CD4-positive, alpha-beta memory T cell (primary cell): ENCODE measurements around the gene PPP1R7. TPM values are rescaled to one million over a fixed set of nuclear protein-coding genes. Genes with fewer than 3 reads are reported as not detected.
A peak's percentile ranks its signal among the peaks of the same experiment; 100 is the strongest.

ENCODE experiments used
- CTCF ChIA-PET: fragments of 350-600 bp; sonication (Branson Sonifier 250); formaldehyde crosslinking; loops from one replicate; lab custom pipeline; 2021; ENCODE audit warnings: inconsistent platforms; ENCODE audit not compliant: partially characterized antibody; lab: Charles Lee
- POLR2A ChIA-PET: fragments of 350-600 bp; sonication (Branson Sonifier 250); formaldehyde crosslinking; loops from one replicate; lab custom pipeline; 2021; ENCODE audit not compliant: partially characterized antibody; lab: Charles Lee
- DNase-seq, 5 donors: peaks; one replicate each; pipeline versions ENCODE4 v3.0.0 to v3.0.0-alpha.2; 2020 to 2022; ENCODE audit warnings: mixed read lengths in 1 of 5
- H3K27ac ChIP-seq: one replicate; pipeline ENCODE4 v1.7.0; 2013; ENCODE audit warnings: low read depth, low read length
- H3K27me3 ChIP-seq: 2 replicates; pipeline ENCODE4 v1.7.0; 2013; ENCODE audit warnings: mild to moderate bottlenecking, low read length, moderate library complexity; ENCODE audit not compliant: insufficient read depth
- H3K36me3 ChIP-seq: 2 replicates; pipeline ENCODE4 v1.7.0; 2013; ENCODE audit warnings: mild to moderate bottlenecking, low read length, moderate library complexity; ENCODE audit not compliant: insufficient read depth
- H3K4me1 ChIP-seq: 2 replicates; pipeline ENCODE4 v1.7.0; 2013; ENCODE audit warnings: mild to moderate bottlenecking, low read length, moderate library complexity; ENCODE audit not compliant: insufficient read depth
- H3K4me3 ChIP-seq, 2 donors: one replicate each; pipeline ENCODE4 v1.7.0; 2013; ENCODE audit warnings: low read length in 2 of 2, mild to moderate bottlenecking in 1 of 2
- H3K9me3 ChIP-seq, 2 donors: one replicate each; pipeline ENCODE4 v1.7.0; 2013; ENCODE audit warnings: low read length in 2 of 2, control low read depth in 1 of 2; ENCODE audit not compliant: control insufficient read depth in 1 of 2
- H3K27ac Mint-ChIP-seq, 7 donors: one replicate each; pipeline ENCODE4 v1.8.0; 2020 to 2021; ENCODE audit warnings: mixed read lengths in 7 of 7, mild to moderate bottlenecking in 6 of 7, inconsistent platforms in 3 of 7, moderate library complexity in 3 of 7
- H3K27me3 Mint-ChIP-seq, 2 donors: one replicate each; pipeline ENCODE4 v1.8.0; 2020 to 2021; ENCODE audit warnings: mixed read lengths in 2 of 2
- H3K36me3 Mint-ChIP-seq, 2 donors: one replicate each; pipeline ENCODE4 v1.8.0; 2020 to 2021; ENCODE audit warnings: mixed read lengths in 2 of 2, inconsistent platforms in 1 of 2, mild to moderate bottlenecking in 1 of 2
- H3K4me1 Mint-ChIP-seq, 4 donors: one replicate each; pipeline ENCODE4 v1.8.0; 2020 to 2021; ENCODE audit warnings: mixed read lengths in 4 of 4, mild to moderate bottlenecking in 1 of 4
- H3K4me3 Mint-ChIP-seq, 8 donors: one replicate each; pipeline ENCODE4 v1.8.0; 2020 to 2021; ENCODE audit warnings: mixed read lengths in 8 of 8, mild to moderate bottlenecking in 7 of 8, moderate library complexity in 6 of 8, inconsistent platforms in 3 of 8
- H3K9me3 Mint-ChIP-seq, 8 donors: one replicate each; pipeline ENCODE4 v1.8.0; 2020 to 2021; ENCODE audit warnings: mixed read lengths in 8 of 8, mild to moderate bottlenecking in 5 of 8, inconsistent platforms in 3 of 8, moderate library complexity in 1 of 8
- intact Hi-C: fragments of 100-400 bp; cut with micrococcal nuclease; formaldehyde crosslinking; loops from one replicate; pipeline ENCODE4 v1.15.1; 2023
- polyA plus RNA-seq, 2 donors: library from polyadenylated mRNA; unstranded; fragments of 300-500 nt; fragmentation: Illumina TruSeq; gene quantifications; one replicate each; pipeline ENCODE4 v1.2.3, GENCODE V29; 2021
- total RNA-seq, 2 experiments: library from RNA; stranded (reverse); gene quantifications; one replicate each; pipeline ENCODE4 v1.2.3, GENCODE V29; 2021

PPP1R7 gene
- total and polyA plus RNA-seq, 4 experiments from 2014 or later = 61.3 to 119 (median 91.6) TPM

- H3K4me3 ChIP-seq = no peak overlapping the region
- CTCF ChIA-PET = no interaction called here
- H3K4me1 Mint-ChIP-seq = peaks cover 8 to 22% (median 11%) of the 10 kb centered on the region in 4 donors
- no peaks in the 10 kb centered on the region for H3K9me3 ChIP-seq
- peak overlapping the region in 3 of 7 donors; percentile 23 to 30 (median 29) for H3K27ac Mint-ChIP-seq
- H3K4me1 ChIP-seq = peaks cover 17% of the 10 kb centered on the region
- H3K36me3 Mint-ChIP-seq = peaks cover 17 to 33% of the 10 kb centered on the region in 2 donors
- POLR2A ChIA-PET = interaction anchor here (0.5 to 1.4 kb wide), 3 partner anchors 9 to 30 kb away, joined by 3 read pairs; partner anchors contain the start of gene MTERF4
- no peaks in the 10 kb centered on the region for H3K27me3 Mint-ChIP-seq
- no peak for DNase-seq
- intact Hi-C loops = no loop called here
- peak overlapping the region in 1 of 8 donors; percentile 25 for H3K4me3 Mint-ChIP-seq
- no peak overlapping the region for H3K27ac ChIP-seq
- H3K9me3 Mint-ChIP-seq = no peaks in the 10 kb centered on the region
- no peaks in the 10 kb centered on the region for H3K27me3 ChIP-seq
- H3K36me3 ChIP-seq = peaks cover 8% of the 10 kb centered on the region
Observed at GRCh38 chr2:241132538-241133435, 17.5 kb upstream of the PPP1R7 start.

- no peak overlapping the region for H3K27ac ChIP-seq
- no peak overlapping the region for H3K4me3 Mint-ChIP-seq
- no peak overlapping the region for H3K4me3 ChIP-seq
- ChIA-PET CTCF (no interaction called here), POLR2A (interaction anchor here (0.5 kb wide), 1 partner anchor 25 kb away, joined by 3 read pairs; no protein-coding TSS in a partner anchor)
- H3K27me3 ChIP-seq = no peaks in the 10 kb centered on the region
- no peaks in the 10 kb centered on the region for H3K9me3 Mint-ChIP-seq
- intact Hi-C loops = no loop called here
- H3K36me3 Mint-ChIP-seq = peaks cover 23 to 39% of the 10 kb centered on the region in 2 donors
- H3K27me3 Mint-ChIP-seq = no peaks in the 10 kb centered on the region
- H3K27ac Mint-ChIP-seq = peak overlapping the region in 2 of 7 donors; percentile 23 to 30
- H3K4me1 ChIP-seq = peaks cover 11% of the 10 kb centered on the region
- H3K9me3 ChIP-seq = no peaks in the 10 kb centered on the region
- no peak for DNase-seq
- peaks cover 15% of the 10 kb centered on the region for H3K36me3 ChIP-seq
- peaks cover 2 to 15% (median 5%) of the 10 kb centered on the region in 4 donors for H3K4me1 Mint-ChIP-seq
Observed at GRCh38 chr2:241133436-241133820, 16.8 kb upstream of the PPP1R7 start.

GRCh38 chr2:241134711-241135110 is 15.6 kb upstream of the PPP1R7 start:
- DNase-seq = no peak
- H3K9me3 ChIP-seq = no peaks in the 10 kb centered on the region
- no peaks in the 10 kb centered on the region for H3K9me3 Mint-ChIP-seq
- no peak overlapping the region for H3K27ac ChIP-seq
- H3K27me3 Mint-ChIP-seq = no peaks in the 10 kb centered on the region
- no peak overlapping the region for H3K27ac Mint-ChIP-seq
- intact Hi-C loops = no loop called here
- peaks cover 0 to 5% (median under 1%) of the 10 kb centered on the region in 4 donors for H3K4me1 Mint-ChIP-seq
- ChIA-PET CTCF (no interaction called here), POLR2A (interaction anchor here (1.0 to 1.2 kb wide), 3 partner anchors 14 to 32 kb away, joined by 3 read pairs; partner anchors contain the start of gene PASK)
- H3K36me3 Mint-ChIP-seq = peaks cover 29 to 48% of the 10 kb centered on the region in 2 donors
- peaks cover 25% of the 10 kb centered on the region for H3K36me3 ChIP-seq
- H3K4me3 ChIP-seq = no peak overlapping the region
- peaks cover under 1% of the 10 kb centered on the region for H3K4me1 ChIP-seq
- no peak overlapping the region for H3K4me3 Mint-ChIP-seq
- H3K27me3 ChIP-seq = no peaks in the 10 kb centered on the region

GRCh38 chr2:241135737-241136136 is 14.5 kb upstream of the PPP1R7 start:
- Mint-ChIP-seq H3K36me3 (peaks cover 31 to 47% of the 10 kb centered on the region in 2 donors), H3K27me3 (no peaks in the 10 kb centered on the region), H3K4me3 (no peak overlapping the region), H3K9me3 (no peaks in the 10 kb centered on the region), H3K27ac (no peak overlapping the region), H3K4me1 (peaks cover 0 to 3% (median under 1%) of the 10 kb centered on the region in 4 donors)
- Histone ChIP-seq H3K4me3 (no peak overlapping the region), H3K36me3 (peaks cover 33% of the 10 kb centered on the region), H3K27ac (no peak overlapping the region), H3K4me1 (no peaks in the 10 kb centered on the region), H3K9me3 (no peaks in the 10 kb centered on the region), H3K27me3 (no peaks in the 10 kb centered on the region)
- DNase-seq = no peak
- CTCF ChIA-PET = no interaction called here
- POLR2A ChIA-PET = interaction anchor here (1.1 to 2.4 kb wide), 5 partner anchors 11 to 25 kb away, joined by 3 to 8 read pairs (median 4); partner anchors contain the start of gene PPP1R7
- intact Hi-C loops = no loop called here

GRCh38 chr2:241136191-241136590 is 14.1 kb upstream of the PPP1R7 start:
- H3K27ac ChIP-seq = no peak overlapping the region
- ChIA-PET CTCF (interaction anchor here (0.8 kb wide), 1 partner anchor 58 kb away, joined by 4 read pairs; no protein-coding TSS in a partner anchor), POLR2A (interaction anchor here (1.1 to 2.4 kb wide), 8 partner anchors 8 to 34 kb away, joined by 3 to 11 read pairs (median 4); partner anchors contain the start of genes MTERF4, PASK and PPP1R7)
- peaks cover 0 to 4% (median under 1%) of the 10 kb centered on the region in 4 donors for H3K4me1 Mint-ChIP-seq
- H3K4me3 ChIP-seq = no peak overlapping the region
- intact Hi-C loops = no loop called here
- H3K27me3 ChIP-seq = no peaks in the 10 kb centered on the region
- H3K27ac Mint-ChIP-seq = no peak overlapping the region
- H3K27me3 Mint-ChIP-seq = no peaks in the 10 kb centered on the region
- no peaks in the 10 kb centered on the region for H3K4me1 ChIP-seq
- H3K4me3 Mint-ChIP-seq = no peak overlapping the region
- H3K9me3 Mint-ChIP-seq = no peaks in the 10 kb centered on the region
- peaks cover 31 to 47% of the 10 kb centered on the region in 2 donors for H3K36me3 Mint-ChIP-seq
- DNase-seq = no peak
- no peaks in the 10 kb centered on the region for H3K9me3 ChIP-seq
- H3K36me3 ChIP-seq = peaks cover 36% of the 10 kb centered on the region

GRCh38 chr2:241136661-241137260 is 13.5 kb upstream of the PPP1R7 start:
- Histone ChIP-seq H3K27me3 (no peaks in the 10 kb centered on the region), H3K27ac (no peak overlapping the region), H3K4me1 (no peaks in the 10 kb centered on the region), H3K9me3 (no peaks in the 10 kb centered on the region), H3K36me3 (peaks cover 36% of the 10 kb centered on the region), H3K4me3 (no peak overlapping the region)
- Mint-ChIP-seq H3K27me3 (no peaks in the 10 kb centered on the region), H3K4me3 (no peak overlapping the region), H3K27ac (no peak overlapping the region), H3K36me3 (peaks cover 34 to 50% of the 10 kb centered on the region in 2 donors), H3K4me1 (peaks cover 0 to 5% (median 3%) of the 10 kb centered on the region in 4 donors), H3K9me3 (no peaks in the 10 kb centered on the region)
- no peak for DNase-seq
- intact Hi-C loops = no loop called here
- CTCF ChIA-PET = interaction anchor here (0.8 kb wide), 1 partner anchor 58 kb away, joined by 4 read pairs; no protein-coding TSS in a partner anchor
- POLR2A ChIA-PET = interaction anchor here (1.1 to 2.4 kb wide), 8 partner anchors 9 to 34 kb away, joined by 3 to 11 read pairs (median 4); partner anchors contain the start of genes MTERF4, PASK and PPP1R7
